ENCODE results near the gene ESYT2. TPM values are rescaled to one million over a fixed set of nuclear protein-coding genes. Genes with fewer than 3 reads are reported as not detected.
A peak's percentile ranks its signal among the peaks of the same experiment; 100 is the strongest.

The ESYT2 gene
- total RNA-seq, 1 experiment from 2014 or later = 37.5 TPM

DNA sequence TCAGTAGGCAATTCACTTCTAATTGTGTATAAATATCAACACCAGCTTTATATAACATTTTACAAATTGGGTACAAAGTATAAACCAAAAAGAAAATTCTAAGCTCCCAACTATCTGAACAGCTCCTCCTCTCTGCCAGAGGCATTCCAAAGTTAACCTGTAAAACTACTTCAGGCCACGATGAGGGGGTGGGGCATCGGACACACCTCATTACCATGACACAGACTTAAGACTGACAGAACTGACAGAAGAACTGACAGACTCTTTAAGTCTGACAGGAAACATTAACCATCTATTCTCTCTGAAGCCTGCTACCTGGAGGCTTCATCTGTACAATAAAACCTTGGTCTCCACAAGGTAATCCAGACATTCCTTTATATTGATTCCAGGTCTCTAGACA, 12.3 kb downstream of the ESYT2 start:
- no peak overlapping the region for H3K4me3 ChIP-seq (ENCODE audit: low read depth, low read length, poor library complexity, severe bottlenecking)
- H3K27ac ChIP-seq (ENCODE audit: low read depth, low read length, poor library complexity, severe bottlenecking) = no peak overlapping the region
- ChIA-PET POLR2A (ENCODE audit: low non-redundant PET) (interaction anchor here (0.6 kb wide), 1 partner anchor 40 kb away, joined by 3 read pairs; no protein-coding TSS in a partner anchor), CTCF (no interaction called here)
- no peaks in the 10 kb centered on the region for H3K36me3 ChIP-seq (ENCODE audit: insufficient read depth, low read length, poor library complexity, severe bottlenecking)
- peaks cover 60% of the 10 kb centered on the region for H3K4me1 ChIP-seq (ENCODE audit: insufficient read depth, low read length, poor library complexity, severe bottlenecking)
- intact Hi-C loops (cut with micrococcal nuclease; ENCODE audit: unreplicated experiment) = no loop called here
- no peak for TF ChIP-seq EZH2 (IDR thresholded peaks at IDR 0.05; ENCODE audit: borderline replicate concordance, low read depth, low read length, poor library complexity, severe bottlenecking)
- TF ChIP-seq, protein P1, sequence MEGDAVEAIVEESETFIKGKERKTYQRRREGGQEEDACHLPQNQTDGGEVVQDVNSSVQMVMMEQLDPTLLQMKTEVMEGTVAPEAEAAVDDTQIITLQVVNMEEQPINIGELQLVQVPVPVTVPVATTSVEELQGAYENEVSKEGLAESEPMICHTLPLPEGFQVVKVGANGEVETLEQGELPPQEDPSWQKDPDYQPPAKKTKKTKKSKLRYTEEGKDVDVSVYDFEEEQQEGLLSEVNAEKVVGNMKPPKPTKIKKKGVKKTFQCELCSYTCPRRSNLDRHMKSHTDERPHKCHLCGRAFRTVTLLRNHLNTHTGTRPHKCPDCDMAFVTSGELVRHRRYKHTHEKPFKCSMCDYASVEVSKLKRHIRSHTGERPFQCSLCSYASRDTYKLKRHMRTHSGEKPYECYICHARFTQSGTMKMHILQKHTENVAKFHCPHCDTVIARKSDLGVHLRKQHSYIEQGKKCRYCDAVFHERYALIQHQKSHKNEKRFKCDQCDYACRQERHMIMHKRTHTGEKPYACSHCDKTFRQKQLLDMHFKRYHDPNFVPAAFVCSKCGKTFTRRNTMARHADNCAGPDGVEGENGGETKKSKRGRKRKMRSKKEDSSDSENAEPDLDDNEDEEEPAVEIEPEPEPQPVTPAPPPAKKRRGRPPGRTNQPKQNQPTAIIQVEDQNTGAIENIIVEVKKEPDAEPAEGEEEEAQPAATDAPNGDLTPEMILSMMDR (conservative IDR thresholded peaks at IDR 0.05; ENCODE audit: low read depth, low read length) = no peak
- no peaks in the 10 kb centered on the region for H3K27me3 ChIP-seq (replicated peaks; ENCODE audit: insufficient read depth, low read depth, low read length, poor library complexity)
- no peak for DNase-seq (ENCODE audit: low spot score)
- H3K9me3 ChIP-seq (ENCODE audit: low read depth, low read length, poor library complexity, severe bottlenecking) = no peaks in the 10 kb centered on the region
- no TSS peak for BruUV-seq (replicated peaks)

DNA sequence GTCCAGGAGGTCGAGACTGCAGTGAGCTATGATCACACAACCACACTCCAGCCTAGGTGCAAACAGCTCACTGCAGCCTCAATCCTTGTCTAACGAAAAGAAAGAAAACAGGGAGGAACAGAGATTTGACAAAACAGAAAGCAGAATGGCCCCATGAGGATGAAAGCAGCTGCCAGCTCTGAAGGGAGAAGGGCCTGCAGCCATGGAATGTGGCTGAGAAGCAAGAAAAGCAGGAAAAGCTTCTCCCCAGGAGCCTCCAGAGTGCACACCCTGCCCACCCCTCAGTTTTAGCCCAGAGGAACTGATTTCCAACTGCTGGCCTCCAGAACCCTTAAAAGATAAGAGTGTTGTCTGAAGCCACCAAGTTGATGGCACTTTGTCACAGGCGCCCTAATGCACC, 13.0 kb downstream of the ESYT2 start:
- Histone ChIP-seq H3K4me3 (ENCODE audit: low read depth, low read length, poor library complexity, severe bottlenecking) (no peak overlapping the region), H3K36me3 (ENCODE audit: insufficient read depth, low read length, poor library complexity, severe bottlenecking) (no peaks in the 10 kb centered on the region), H3K9me3 (ENCODE audit: low read depth, low read length, poor library complexity, severe bottlenecking) (no peaks in the 10 kb centered on the region), H3K4me1 (ENCODE audit: insufficient read depth, low read length, poor library complexity, severe bottlenecking) (peaks cover 60% of the 10 kb centered on the region), H3K27me3 (replicated peaks; ENCODE audit: insufficient read depth, low read depth, low read length, poor library complexity) (no peaks in the 10 kb centered on the region), H3K27ac (ENCODE audit: low read depth, low read length, poor library complexity, severe bottlenecking) (peak overlapping the region; percentile 81)
- DNase-seq (ENCODE audit: low spot score) = no peak
- ChIA-PET CTCF (no interaction called here), POLR2A (ENCODE audit: low non-redundant PET) (interaction anchor here (0.6 kb wide), 1 partner anchor 41 kb away, joined by 3 read pairs; no protein-coding TSS in a partner anchor)
- intact Hi-C loops (cut with micrococcal nuclease; ENCODE audit: unreplicated experiment) = no loop called here
- TF ChIP-seq, protein P1 (conservative IDR thresholded peaks at IDR 0.05; ENCODE audit: low read depth, low read length) = no peak
- TF ChIP-seq EZH2 (IDR thresholded peaks at IDR 0.05; ENCODE audit: borderline replicate concordance, low read depth, low read length, poor library complexity, severe bottlenecking) = no peak
- no TSS peak for BruUV-seq (replicated peaks)

DNA sequence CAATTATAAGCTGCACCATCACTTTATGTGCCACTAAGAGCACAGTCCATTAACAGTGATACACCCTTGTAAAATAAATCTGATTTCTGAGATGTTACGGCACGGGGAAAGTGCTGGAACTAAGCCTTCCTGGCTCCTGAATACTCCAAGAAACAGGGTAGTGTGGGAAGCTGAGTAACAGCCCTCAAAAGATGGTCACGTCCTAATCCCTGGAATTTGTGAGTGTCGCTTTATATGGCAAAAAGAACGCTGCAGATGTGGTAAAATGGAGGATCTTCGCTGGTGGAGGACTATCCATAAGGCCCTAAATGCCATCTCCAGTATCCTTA, 13.5 kb downstream of the ESYT2 start:
- Histone ChIP-seq H3K36me3 (ENCODE audit: insufficient read depth, low read length, poor library complexity, severe bottlenecking) (no peaks in the 10 kb centered on the region), H3K4me1 (ENCODE audit: insufficient read depth, low read length, poor library complexity, severe bottlenecking) (peaks cover 56% of the 10 kb centered on the region), H3K9me3 (ENCODE audit: low read depth, low read length, poor library complexity, severe bottlenecking) (no peaks in the 10 kb centered on the region), H3K4me3 (ENCODE audit: low read depth, low read length, poor library complexity, severe bottlenecking) (no peak overlapping the region), H3K27me3 (replicated peaks; ENCODE audit: insufficient read depth, low read depth, low read length, poor library complexity) (no peaks in the 10 kb centered on the region), H3K27ac (ENCODE audit: low read depth, low read length, poor library complexity, severe bottlenecking) (peak overlapping the region; percentile 81)
- TF ChIP-seq EZH2 (IDR thresholded peaks at IDR 0.05; ENCODE audit: borderline replicate concordance, low read depth, low read length, poor library complexity, severe bottlenecking) = no peak
- TF ChIP-seq, protein P1 (conservative IDR thresholded peaks at IDR 0.05; ENCODE audit: low read depth, low read length) = no peak
- no TSS peak for BruUV-seq (replicated peaks)
- ChIA-PET POLR2A (ENCODE audit: low non-redundant PET) (no interaction called here), CTCF (no interaction called here)
- no peak for DNase-seq (ENCODE audit: low spot score)
- intact Hi-C loops (cut with micrococcal nuclease; ENCODE audit: unreplicated experiment) = no loop called here

Data from A673 (cell line).